ENCODE data around the gene CCDC174. TPM values are rescaled to one million over a fixed set of nuclear protein-coding genes. Genes with fewer than 3 reads are reported as not detected.

Gene CCDC174
- total RNA-seq, 1 donor from 2014 or later = 25.8 TPM

GRCh38 chr3:14689247-14689980 is 37.9 kb downstream of the CCDC174 start:
- peaks cover 37% of the 10 kb centered on the region for H3K27me3 Mint-ChIP-seq
- no peak overlapping the region for H3K4me3 Mint-ChIP-seq (ENCODE audit: low read depth)
- DNase-seq (ENCODE audit: low spot score, unreplicated experiment) = no peak
- H3K27ac Mint-ChIP-seq = no peak overlapping the region
- no peak for TF ChIP-seq CTCF (IDR thresholded peaks at IDR 0.05; ENCODE audit: unreplicated experiment)
- H3K36me3 Mint-ChIP-seq (ENCODE audit: insufficient read depth) = no peaks in the 10 kb centered on the region
- no peaks in the 10 kb centered on the region for H3K4me1 Mint-ChIP-seq (ENCODE audit: low read depth)
- peaks cover 10% of the 10 kb centered on the region for H3K9me3 Mint-ChIP-seq (ENCODE audit: low read depth)

- Mint-ChIP-seq H3K27me3 (peaks cover 36% of the 10 kb centered on the region), H3K4me3 (ENCODE audit: low read depth) (no peak overlapping the region), H3K4me1 (ENCODE audit: low read depth) (no peaks in the 10 kb centered on the region), H3K27ac (no peak overlapping the region), H3K36me3 (ENCODE audit: insufficient read depth) (no peaks in the 10 kb centered on the region), H3K9me3 (ENCODE audit: low read depth) (peaks cover 10% of the 10 kb centered on the region)
- no peak for DNase-seq (ENCODE audit: low spot score, unreplicated experiment)
- TF ChIP-seq CTCF (IDR thresholded peaks at IDR 0.05; ENCODE audit: unreplicated experiment) = no peak
Observed at GRCh38 chr3:14691239-14691638, 39.7 kb downstream of the CCDC174 start.

- H3K27ac Mint-ChIP-seq = no peak overlapping the region
- no peak overlapping the region for H3K4me3 Mint-ChIP-seq (ENCODE audit: low read depth)
- peaks cover 10% of the 10 kb centered on the region for H3K9me3 Mint-ChIP-seq (ENCODE audit: low read depth)
- H3K36me3 Mint-ChIP-seq (ENCODE audit: insufficient read depth) = no peaks in the 10 kb centered on the region
- no peak for TF ChIP-seq CTCF (IDR thresholded peaks at IDR 0.05; ENCODE audit: unreplicated experiment)
- no peaks in the 10 kb centered on the region for H3K4me1 Mint-ChIP-seq (ENCODE audit: low read depth)
- DNase-seq (ENCODE audit: low spot score, unreplicated experiment) = no peak
- H3K27me3 Mint-ChIP-seq = peaks cover 32% of the 10 kb centered on the region
Observed at GRCh38 chr3:14691719-14692118, 40.2 kb downstream of the CCDC174 start.

- no peaks in the 10 kb centered on the region for H3K36me3 Mint-ChIP-seq (ENCODE audit: insufficient read depth)
- H3K27ac Mint-ChIP-seq = no peak overlapping the region
- peaks cover 5% of the 10 kb centered on the region for H3K9me3 Mint-ChIP-seq (ENCODE audit: low read depth)
- TF ChIP-seq CTCF (IDR thresholded peaks at IDR 0.05; ENCODE audit: unreplicated experiment) = no peak
- no peak overlapping the region for H3K4me3 Mint-ChIP-seq (ENCODE audit: low read depth)
- no peak for DNase-seq (ENCODE audit: low spot score, unreplicated experiment)
- no peaks in the 10 kb centered on the region for H3K4me1 Mint-ChIP-seq (ENCODE audit: low read depth)
- peaks cover 5% of the 10 kb centered on the region for H3K27me3 Mint-ChIP-seq
Observed at GRCh38 chr3:14698601-14699244, 47.2 kb downstream of the CCDC174 start.

DNA sequence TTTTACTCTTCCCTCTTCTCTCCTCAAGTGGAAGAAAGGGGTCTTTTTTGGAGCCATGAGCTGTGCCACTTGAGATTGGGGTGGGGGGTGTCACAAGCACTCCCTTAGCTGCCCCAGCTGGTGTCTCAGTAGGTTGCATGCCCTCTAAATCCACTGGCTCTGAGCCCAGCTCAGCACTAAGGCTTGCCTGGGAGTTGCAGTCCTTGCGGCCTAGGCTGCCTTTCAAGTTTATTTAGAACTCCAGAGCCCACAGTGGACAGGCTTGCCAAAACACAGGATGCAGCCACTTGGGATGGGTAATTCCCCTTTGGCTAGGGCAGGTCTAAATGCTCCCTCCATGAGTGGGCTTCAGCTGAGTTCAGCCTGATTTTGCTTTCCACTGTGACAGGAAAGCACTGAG is 48.1 kb downstream of the CCDC174 start:
- no peak for DNase-seq (ENCODE audit: low spot score, unreplicated experiment)
- no peak overlapping the region for H3K27ac Mint-ChIP-seq
- no peaks in the 10 kb centered on the region for H3K36me3 Mint-ChIP-seq (ENCODE audit: insufficient read depth)
- H3K4me3 Mint-ChIP-seq (ENCODE audit: low read depth) = no peak overlapping the region
- TF ChIP-seq CTCF (IDR thresholded peaks at IDR 0.05; ENCODE audit: unreplicated experiment) = no peak
- peaks cover under 1% of the 10 kb centered on the region for H3K27me3 Mint-ChIP-seq
- no peaks in the 10 kb centered on the region for H3K9me3 Mint-ChIP-seq (ENCODE audit: low read depth)
- no peaks in the 10 kb centered on the region for H3K4me1 Mint-ChIP-seq (ENCODE audit: low read depth)
